Effector CD8-positive, alpha-beta T cell (primary cell): ENCODE data around the gene LETM1.

ENCODE experiments used
- DNase-seq: peaks from one replicate; lab custom pipeline; 2025; lab: John Stamatoyannopoulos, UW

LETM1 gene

DNA sequence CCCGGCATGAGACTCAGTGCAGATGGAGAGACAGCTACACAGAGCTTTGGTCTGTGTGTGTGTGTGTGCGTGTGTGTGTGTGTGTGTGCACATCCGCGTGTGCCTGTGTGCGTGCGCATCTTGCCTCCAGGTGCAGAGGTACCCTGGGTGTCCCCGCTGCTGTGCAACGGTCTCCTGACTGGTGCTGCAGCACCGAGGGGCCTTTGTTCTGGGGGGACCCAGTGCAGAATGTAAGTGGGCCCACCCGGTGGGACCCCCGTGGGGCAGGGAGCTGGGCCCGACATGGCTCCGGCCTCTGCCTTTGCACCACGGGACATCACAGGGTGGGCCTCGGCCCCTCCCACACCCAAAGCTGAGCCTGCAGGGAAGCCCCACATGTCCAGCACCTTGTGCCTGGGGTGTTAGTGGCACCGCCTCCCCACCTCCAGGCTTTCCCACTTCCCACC is 48.6 kb downstream of the LETM1 start:
- no peak for DNase-seq

DNA sequence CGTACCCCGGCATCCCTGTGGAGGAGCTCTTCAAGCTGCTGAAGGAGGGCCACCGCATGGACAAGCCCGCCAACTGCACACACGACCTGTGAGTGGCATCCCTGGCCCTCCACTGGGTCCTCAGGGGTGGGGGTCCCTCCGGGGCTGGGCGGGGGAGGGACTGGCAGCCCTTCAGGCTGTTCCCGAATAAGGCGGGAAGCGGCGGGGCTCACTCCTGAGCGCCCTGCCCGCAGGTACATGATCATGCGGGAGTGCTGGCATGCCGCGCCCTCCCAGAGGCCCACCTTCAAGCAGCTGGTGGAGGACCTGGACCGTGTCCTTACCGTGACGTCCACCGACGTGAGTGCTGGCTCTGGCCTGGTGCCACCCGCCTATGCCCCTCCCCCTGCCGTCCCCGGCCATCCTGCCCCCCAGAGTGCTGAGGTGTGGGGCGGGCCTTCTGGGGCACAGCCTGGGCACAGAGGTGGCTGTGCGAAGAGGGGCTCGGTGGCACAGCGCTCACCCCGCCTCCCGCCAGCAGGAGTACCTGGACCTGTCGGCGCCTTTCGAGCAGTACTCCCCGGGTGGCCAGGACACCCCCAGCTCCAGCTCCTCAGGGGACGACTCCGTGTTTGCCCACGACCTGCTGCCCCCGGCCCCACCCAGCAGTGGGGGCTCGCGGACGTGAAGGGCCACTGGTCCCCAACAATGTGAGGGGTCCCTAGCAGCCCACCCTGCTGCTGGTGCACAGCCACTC is 49.2 kb downstream of the LETM1 start:
- DNase-seq, result no peak

DNA sequence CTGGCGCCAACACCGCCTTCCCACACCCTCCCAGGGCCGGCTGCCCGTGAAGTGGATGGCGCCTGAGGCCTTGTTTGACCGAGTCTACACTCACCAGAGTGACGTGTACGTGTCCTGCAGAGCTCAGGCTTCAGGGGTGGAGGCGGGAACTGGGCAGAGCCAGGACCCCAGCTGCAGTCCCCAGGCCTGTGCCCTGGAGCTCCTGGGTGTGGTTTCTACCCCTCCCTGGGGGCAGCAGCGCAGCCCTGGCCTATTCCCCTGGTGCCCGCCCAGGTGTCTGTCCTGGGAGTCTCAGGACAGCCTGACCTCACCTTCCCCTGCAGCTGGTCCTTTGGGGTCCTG is 49.8 kb downstream of the LETM1 start:
- DNase-seq, result no peak

DNA sequence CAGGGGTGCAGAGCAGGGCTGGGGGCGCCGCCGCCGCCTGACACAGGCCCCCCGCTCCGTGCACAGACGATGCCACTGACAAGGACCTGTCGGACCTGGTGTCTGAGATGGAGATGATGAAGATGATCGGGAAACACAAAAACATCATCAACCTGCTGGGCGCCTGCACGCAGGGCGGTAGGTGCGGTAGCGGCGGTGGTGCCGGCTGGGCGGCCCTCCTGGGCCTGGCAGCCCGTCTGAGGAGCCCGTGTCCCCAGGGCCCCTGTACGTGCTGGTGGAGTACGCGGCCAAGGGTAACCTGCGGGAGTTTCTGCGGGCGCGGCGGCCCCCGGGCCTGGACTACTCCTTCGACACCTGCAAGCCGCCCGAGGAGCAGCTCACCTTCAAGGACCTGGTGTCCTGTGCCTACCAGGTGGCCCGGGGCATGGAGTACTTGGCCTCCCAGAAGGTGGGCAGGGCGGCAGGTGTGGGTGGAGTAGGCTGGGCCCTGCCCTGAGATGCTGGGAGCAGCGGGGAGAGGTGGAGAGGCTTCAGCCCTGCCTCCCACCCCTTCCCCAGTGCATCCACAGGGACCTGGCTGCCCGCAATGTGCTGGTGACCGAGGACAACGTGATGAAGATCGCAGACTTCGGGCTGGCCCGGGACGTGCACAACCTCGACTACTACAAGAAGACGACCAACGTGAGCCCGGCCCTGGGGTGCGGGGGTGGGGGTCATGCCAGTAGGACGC is 50.3 kb downstream of the LETM1 start:
- DNase-seq, result no peak

DNA sequence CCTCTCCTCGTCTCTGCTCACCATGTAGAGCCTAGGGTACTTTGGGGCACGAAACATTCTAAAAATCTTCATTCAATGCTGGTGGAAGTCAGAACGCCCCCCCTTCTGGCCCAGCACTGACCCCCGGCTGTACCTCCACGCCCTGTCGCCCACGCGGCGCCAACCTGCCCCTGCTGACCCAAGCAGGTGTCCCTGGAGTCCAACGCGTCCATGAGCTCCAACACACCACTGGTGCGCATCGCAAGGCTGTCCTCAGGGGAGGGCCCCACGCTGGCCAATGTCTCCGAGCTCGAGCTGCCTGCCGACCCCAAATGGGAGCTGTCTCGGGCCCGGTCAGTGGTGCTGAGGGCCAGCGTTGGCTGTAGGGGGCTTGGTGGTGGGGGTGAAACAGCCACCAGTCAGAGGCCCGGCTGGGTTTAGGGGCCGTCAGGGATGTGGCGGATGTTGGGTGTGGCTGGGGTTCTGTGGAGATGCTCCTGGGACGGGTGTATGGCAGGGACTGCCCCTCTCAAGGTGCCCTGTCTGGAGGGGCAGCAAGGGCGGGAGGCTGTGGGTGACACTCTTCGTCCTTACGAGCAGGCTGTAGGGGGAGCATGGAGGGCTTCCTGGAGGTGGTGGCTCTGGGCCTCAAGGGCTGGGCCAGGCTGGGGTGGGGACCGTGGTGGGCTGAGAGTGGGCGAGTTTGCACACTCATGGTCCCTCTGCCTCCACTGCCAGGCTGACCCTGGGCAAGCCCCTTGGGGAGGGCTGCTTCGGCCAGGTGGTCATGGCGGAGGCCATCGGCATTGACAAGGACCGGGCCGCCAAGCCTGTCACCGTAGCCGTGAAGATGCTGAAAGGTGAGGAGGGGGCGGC is 51.1 kb downstream of the LETM1 start:
- no peak for DNase-seq

DNA sequence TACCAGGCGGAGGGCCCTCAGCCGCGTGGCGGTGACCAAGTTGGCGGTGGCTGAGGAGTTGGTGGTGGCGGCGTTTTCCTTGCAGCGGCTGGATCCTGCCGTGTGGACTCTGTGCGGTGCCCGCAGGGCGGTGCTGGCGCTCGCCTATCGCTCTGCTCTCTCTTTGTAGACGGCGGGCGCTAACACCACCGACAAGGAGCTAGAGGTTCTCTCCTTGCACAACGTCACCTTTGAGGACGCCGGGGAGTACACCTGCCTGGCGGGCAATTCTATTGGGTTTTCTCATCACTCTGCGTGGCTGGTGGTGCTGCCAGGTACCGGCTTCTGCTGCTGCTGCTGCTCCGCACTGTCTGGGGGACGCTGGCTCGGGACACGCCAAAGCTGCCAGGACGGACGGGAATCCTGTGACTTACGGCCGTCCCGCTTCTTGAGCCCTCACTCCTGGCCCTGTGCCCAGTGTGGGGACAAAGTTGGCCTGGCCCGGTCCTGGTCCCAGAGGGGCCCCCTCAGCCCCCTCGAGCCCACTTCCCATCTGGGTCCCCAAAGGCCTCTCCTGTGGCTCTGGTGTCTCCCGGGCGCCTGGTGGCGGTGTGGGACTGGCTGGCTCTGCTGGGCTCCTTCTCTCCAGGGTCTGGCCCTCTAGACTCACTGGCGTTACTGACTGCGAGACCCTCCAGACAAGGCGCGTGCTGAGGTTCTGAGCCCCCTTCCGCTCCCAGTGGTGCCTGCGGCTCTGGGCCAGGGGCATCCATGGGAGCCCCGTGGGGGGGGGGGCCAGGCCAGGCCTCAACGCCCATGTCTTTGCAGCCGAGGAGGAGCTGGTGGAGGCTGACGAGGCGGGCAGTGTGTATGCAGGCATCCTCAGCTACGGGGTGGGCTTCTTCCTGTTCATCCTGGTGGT is 52.2 kb downstream of the LETM1 start:
- DNase-seq, result no peak

DNA sequence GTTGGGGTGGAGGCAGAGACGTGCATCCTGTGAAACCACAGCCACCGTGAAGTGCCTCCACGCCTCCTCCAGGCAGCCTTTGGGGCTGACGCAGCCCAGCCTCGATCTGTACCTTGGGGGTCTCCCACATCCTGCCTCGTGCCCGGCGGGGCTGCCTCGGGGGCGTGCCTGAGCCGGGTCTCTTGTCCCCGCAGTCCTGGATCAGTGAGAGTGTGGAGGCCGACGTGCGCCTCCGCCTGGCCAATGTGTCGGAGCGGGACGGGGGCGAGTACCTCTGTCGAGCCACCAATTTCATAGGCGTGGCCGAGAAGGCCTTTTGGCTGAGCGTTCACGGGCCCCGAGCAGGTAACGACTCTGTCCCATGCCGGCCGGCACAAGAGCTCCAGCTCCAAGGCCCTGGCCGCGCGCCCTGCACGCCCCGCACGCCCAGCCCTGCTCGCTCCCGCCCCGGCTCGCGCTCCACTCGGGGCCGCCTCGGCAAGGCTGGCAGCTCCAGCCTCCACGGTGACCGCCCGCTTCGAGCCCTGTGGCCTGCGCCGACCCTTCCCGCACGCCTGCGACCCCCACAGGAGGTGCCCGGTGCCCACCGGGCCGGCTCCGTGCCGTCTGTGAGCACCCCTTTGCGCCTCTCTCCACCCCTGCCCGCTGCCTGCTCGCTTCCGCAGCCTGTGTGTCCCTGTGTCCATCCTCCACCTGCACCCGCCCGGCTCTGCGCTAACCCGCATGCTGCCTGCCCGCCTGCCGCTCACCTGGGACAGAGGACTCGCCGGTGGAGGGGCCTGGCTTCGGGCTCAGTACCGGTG is 53.0 kb downstream of the LETM1 start:
- no peak for DNase-seq

DNA sequence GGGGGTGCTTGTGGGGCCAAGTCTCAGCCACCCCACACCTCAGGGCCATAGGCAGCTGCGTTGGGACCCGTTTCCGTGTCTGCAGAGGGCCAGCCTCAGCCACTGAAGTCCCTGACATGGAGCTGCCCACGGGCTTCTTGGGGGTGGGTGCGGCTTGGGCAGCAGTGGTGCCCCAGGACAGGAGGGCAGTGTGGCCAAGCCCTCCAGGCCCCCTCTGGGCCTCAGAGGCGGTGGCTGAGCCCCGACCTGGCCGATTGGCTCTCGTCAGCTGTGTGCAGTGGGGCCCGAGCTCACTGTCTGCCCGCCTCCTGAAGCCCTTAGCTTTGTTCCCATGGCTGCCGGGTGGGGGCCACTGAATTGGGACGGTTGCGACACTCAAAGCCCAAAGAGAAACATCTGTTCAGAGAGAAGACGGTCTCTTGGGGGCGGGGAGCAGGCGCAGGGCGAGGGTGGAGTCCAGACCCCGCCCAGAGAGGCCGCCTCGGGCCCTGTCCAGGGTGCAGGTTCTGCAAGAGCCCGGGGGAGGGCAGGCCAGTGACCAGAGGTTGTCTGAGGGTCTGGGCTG is 53.7 kb downstream of the LETM1 start:
- no peak for DNase-seq

DNA sequence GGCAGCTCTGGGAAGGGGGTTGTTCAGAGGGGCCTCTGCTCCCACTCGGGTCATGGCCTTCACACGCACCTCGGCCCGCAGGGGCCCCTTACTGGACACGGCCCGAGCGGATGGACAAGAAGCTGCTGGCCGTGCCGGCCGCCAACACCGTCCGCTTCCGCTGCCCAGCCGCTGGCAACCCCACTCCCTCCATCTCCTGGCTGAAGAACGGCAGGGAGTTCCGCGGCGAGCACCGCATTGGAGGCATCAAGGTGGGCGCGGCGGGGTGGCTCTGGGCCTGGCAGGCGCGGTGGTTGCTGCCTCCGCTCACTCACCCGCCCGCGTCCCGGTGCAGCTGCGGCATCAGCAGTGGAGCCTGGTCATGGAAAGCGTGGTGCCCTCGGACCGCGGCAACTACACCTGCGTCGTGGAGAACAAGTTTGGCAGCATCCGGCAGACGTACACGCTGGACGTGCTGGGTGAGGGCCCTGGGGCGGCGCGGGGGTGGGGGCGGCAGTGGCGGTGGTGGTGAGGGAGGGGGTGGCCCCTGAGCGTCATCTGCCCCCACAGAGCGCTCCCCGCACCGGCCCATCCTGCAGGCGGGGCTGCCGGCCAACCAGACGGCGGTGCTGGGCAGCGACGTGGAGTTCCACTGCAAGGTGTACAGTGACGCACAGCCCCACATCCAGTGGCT is 54.5 kb downstream of the LETM1 start:
- DNase-seq, result no peak

DNA sequence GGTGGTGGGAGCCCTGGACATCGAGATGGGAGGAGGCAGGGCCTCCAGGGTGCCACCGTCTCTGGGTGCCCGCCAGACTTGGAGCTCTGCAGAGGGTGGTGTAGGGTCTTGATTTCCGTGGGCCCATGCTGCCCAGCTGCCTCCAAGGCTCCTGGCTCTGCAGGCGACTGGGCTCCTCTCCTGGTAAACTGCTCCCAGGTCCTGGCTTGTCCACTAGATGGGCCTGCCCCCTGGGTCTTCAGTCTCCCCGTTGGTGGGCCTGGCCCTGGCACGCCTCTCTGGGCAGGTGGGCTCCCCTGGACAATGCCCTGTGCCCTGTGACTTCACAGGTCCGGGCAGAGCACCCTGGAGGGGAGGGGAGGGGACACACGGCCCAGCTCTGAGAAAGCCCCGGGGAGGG is 55.2 kb downstream of the LETM1 start:
- no peak for DNase-seq

DNA sequence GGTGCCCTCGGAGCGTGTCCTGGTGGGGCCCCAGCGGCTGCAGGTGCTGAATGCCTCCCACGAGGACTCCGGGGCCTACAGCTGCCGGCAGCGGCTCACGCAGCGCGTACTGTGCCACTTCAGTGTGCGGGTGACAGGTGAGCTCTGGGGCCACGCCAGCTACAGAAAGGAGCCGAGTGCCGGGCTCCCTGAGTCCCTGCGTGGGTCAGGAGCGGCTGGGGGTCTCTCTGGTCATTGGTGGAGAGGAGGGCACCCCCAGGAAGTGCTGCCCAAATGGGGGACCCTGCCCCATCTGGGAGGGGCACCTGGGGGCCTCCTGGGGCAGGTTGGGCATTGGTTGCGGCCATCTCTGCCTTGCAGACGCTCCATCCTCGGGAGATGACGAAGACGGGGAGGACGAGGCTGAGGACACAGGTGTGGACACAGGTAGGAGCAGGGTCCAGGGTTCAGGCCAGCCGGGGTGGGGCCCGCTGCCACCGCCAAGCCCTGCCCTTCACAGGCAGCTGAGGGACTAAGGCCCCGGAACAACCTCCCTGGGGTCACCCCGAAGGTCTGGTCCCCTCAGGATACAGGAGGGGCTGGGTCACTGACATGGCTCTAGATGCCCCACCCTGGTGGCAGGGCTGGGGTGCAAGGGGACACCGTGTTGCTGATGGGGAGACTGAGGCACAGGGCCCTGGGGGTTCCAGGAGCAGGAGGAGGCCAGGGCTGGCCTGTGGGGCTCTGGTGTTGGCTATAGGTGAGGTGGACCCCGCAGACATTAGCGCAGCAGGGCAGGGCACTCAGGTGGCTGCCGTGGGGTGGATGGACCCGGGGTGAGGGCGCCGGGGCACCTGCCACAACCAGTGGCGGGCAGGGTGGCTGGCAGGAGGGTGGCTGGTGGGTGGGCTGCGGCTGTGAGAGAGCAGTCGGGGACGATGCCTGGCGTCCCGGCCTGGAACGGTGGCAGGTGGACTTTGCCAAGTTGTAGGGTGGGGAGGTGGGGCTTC is 56.3 kb downstream of the LETM1 start:
- DNase-seq, result no peak

DNA sequence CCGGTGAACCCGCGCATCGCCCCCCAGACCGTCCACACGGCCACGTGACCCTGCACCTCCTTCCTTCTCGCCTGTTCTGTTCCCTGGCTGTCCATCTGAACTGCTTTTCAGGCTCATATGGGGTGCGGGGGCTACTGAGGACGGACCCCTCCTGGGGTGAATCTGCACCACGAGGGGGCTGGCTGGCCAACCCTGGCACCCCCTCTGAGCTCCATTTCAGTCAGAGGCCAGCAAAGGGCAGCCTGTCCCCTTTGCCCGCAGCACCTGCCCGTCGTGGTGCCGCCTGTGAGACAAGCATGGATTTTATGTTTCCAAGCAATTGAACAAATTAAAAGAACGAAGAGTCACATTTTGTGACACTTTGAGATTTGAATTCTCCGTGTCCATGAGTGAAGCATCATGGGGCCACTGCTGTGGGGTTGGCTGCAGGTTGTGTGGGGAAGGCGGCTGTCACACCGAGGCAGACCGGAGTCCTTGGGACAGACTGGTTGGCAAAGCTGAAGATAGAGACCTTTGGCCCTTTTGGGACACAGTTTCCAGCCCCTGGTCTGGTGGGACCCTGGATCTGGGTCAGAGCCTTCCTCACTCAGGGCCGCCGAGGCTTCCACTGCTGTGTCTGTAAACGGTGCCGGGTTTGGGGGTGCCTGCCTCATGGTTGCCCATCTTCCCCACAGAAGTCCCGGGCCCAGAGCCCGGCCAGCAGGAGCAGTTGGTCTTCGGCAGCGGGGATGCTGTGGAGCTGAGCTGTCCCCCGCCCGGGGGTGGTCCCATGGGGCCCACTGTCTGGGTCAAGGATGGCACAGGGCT is 57.2 kb downstream of the LETM1 start:
- DNase-seq, result no peak

DNA sequence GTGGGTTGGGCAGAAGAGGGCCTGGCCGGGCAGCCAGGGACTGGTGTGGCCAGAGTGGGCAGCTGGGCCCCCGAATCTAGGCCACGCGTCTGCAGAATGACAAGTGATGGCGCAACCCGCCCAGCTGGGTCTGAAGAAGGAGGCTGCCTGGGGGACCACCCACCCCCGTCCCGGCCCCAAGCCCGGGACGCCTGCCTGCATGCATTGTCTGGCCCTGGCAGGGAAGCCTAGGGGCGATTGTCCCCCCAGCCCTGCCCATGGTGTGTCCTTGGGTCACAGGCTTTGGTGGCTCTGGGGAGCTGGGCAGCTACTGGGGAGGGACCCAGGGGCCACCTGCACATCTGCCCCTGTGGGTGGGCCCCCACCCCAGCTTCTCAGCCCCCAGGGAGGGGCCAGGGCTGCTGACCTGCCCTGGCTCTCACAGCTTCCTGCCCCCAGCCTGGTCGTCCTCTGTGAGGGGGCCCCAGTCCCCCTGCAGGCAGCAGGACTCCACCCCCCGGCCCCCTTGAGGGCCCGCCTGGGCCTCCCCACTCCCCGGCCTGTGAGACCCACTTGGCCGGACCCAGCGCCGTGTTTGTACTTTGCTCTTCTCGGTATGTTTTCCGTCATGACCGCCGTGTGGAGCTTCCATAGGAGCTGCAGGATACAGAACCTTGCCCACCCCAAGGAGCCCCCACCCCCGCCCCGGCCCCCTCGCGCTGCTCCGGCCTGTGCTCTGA is 57.9 kb downstream of the LETM1 start:
- no peak for DNase-seq

DNA sequence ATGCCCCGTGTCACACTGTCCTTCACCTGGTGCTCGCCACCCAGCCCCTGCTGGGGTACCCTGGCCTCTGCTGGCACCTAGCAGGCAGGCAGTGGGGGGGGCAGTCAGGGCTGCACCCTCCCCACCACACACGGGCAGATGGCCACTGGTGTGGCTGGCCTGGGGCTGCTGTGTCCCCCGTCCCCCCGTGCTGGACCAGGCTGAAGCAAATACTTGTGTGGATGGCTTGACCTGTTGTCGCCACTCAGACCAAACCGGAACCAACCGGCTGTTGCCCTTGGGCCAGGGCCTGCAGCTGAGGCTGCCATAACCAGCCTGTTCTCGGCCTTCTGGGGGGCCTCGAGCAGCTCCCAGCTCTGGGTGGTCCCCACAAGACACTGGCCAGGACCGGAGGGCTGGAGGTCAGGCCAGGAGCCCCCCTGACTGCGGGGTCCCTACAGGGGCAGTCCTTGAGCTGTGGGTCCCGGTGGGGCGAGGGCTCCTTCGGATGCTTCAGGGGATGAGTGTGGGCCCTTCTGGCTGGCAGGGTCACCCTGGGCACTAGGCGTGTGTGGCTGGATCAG is 58.6 kb downstream of the LETM1 start:
- DNase-seq, result no peak

DNA sequence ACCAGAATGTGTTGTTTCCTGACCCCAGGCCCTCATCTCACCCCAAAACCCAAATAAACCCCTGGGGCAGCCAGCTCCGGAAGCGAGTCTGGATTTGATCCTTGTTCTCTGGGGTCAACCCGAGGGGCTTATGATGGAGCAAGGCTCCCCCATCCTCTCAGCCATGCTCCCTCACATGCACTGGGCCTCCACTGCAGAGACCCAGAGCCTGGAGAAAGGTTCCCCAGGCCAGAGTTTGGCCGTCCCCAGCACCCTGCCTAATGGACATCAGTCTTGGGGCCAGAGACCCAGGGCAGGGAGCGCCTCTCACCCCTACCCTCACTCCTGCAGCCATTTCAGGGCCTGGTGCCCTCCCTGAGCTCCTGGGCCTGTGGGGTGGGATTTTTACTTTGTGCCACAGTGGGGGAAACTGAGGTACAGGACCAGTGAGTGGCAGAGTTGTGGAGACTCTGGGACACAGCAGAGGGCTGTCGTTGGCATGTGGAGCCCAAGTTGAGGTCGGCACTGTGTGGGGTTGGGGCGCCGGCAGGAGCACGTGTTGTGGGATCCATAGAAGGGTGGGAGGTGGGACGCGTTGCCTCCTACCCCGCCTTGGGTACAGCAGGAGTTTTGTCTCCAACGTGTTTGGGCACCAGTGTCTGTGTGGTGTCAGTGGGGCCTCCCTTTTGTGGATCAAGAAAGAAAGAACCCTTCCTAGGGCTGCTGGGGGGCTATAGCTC is 59.3 kb downstream of the LETM1 start:
- DNase-seq, result no peak
